Endothelial cell of umbilical vein (primary cell): Measurements from ENCODE around the gene AP5Z1. TPM values are rescaled to one million over a fixed set of nuclear protein-coding genes. Genes with fewer than 3 reads are reported as not detected.

Experiments
- BruUV-seq: library from RNA; stranded (reverse); fragments of 400-500 nt; replicated peaks from 2 replicates; lab custom pipeline; 2021; lab: Mats Ljungman, UMichigan
- CTCF ChIA-PET: fragments of 300-600, 350-600 bp; sonication (Branson Sonifier 250); formaldehyde crosslinking; loops from one replicate; lab custom pipeline; 2021; ENCODE audit warnings: antibody characterized with exemption, inconsistent platforms; lab: Charles Lee
- POLR2A ChIA-PET: fragments of 300-600, 350-600 bp; sonication (Branson Sonifier 250); formaldehyde crosslinking; loops from one replicate; lab custom pipeline; 2021; ENCODE audit warnings: antibody characterized with exemption, inconsistent platforms; lab: Charles Lee
- DNase-seq: peaks from one replicate; pipeline ENCODE4 v3.0.0-alpha.2; 2011; ENCODE audit warnings: low read depth, low spot score
- FAIRE-seq: peaks from 2 replicates; lab custom pipeline; 2011; peaks lifted over from hg19 to GRCh38; lab: Jason Lieb, UNC
- H2AFZ ChIP-seq: 2 replicates; pipeline ENCODE4 v1.6.0; 2012; ENCODE audit warnings: low read depth, low read length, control low read depth, inconsistent platforms
- H3K27ac ChIP-seq: 2 replicates; pipeline ENCODE4 v1.5.1; 2011; ENCODE audit warnings: low read depth, mild to moderate bottlenecking, control low read depth, low read length, moderate library complexity; ENCODE audit not compliant: insufficient read depth
- H3K27me3 ChIP-seq, 2 experiments: 2 replicates each; pipeline versions ENCODE4 v1.6.0 to v1.6.1; 2011; ENCODE audit warnings: low read length in 2 of 2, mixed read lengths in 1 of 2; ENCODE audit not compliant: control insufficient read depth in 2 of 2, insufficient read depth in 2 of 2
- H3K36me3 ChIP-seq, 2 experiments: 2 replicates in 1 of 2; 3 replicates in 1 of 2; pipeline ENCODE4 v1.5.1; 2011; ENCODE audit warnings: low read length in 2 of 2, mild to moderate bottlenecking in 1 of 2, moderate library complexity in 1 of 2; ENCODE audit not compliant: control insufficient read depth in 2 of 2, insufficient read depth in 2 of 2; ENCODE audit errors: extremely low read depth in 1 of 2
- H3K4me1 ChIP-seq: 3 replicates; pipeline ENCODE4 v1.5.1; 2011; ENCODE audit warnings: mild to moderate bottlenecking, low read length; ENCODE audit not compliant: control insufficient read depth, insufficient read depth; ENCODE audit errors: extremely low read depth
- H3K4me2 ChIP-seq: 2 replicates; pipeline ENCODE4 v1.6.1; 2011; ENCODE audit warnings: low read length, control low read depth, mixed read lengths; ENCODE audit not compliant: insufficient read depth
- H3K4me3 ChIP-seq, 3 experiments: fragments of 200-600 bp in 1 of 3; sonication (generic), shearing (Covaris generic) in 1 of 3; replicated peaks in 1 of 3; 2 replicates each; pipeline ENCODE4 v1.5.1; 2011 to 2016; ENCODE audit warnings: control low read depth in 3 of 3, low read length in 3 of 3, mild to moderate bottlenecking in 2 of 3, inconsistent platforms in 1 of 3, low read depth in 1 of 3, moderate library complexity in 1 of 3; ENCODE audit not compliant: insufficient read depth in 1 of 3
- H3K79me2 ChIP-seq: 2 replicates; pipeline ENCODE4 v1.6.0; 2012; ENCODE audit warnings: low read length, inconsistent platforms; ENCODE audit not compliant: control insufficient read depth, insufficient read depth
- H3K9ac ChIP-seq: replicated peaks from 2 replicates; pipeline ENCODE3; 2011; ENCODE audit warnings: low read length, control low read depth; ENCODE audit not compliant: insufficient read depth; ENCODE audit errors: extremely low read depth
- H3K9me1 ChIP-seq: replicated peaks from 3 replicates; pipeline ENCODE4 v1.6.0; 2011; ENCODE audit warnings: mild to moderate bottlenecking, low read length; ENCODE audit not compliant: control insufficient read depth, insufficient read depth; ENCODE audit errors: extremely low read depth
- H3K9me3 ChIP-seq: replicated peaks from 2 replicates; pipeline ENCODE4 v1.5.1; 2012; ENCODE audit warnings: low read length, inconsistent platforms; ENCODE audit not compliant: control insufficient read depth, insufficient read depth
- H4K20me1 ChIP-seq: replicated peaks from 2 replicates; pipeline ENCODE3; 2011; ENCODE audit warnings: mild to moderate bottlenecking, low read length; ENCODE audit not compliant: control insufficient read depth, insufficient read depth; ENCODE audit errors: extremely low read depth
- EZH2 ChIP-seq: IDR thresholded peaks from 2 replicates; pipeline ENCODE4 v1.6.1; 2012; ENCODE audit warnings: borderline replicate concordance, low read depth, mild to moderate bottlenecking, moderate library complexity, low read length, inconsistent platforms; ENCODE audit not compliant: severe bottlenecking
- FOS ChIP-seq: IDR thresholded peaks from 2 replicates; pipeline ENCODE4 v1.6.1; 2011; ENCODE audit warnings: mild to moderate bottlenecking, low read length, moderate library complexity, borderline replicate concordance; ENCODE audit not compliant: insufficient read depth
- GATA2 ChIP-seq: IDR thresholded peaks from 2 replicates; pipeline ENCODE4 v1.7.0; 2011; ENCODE audit warnings: low read depth, mild to moderate bottlenecking, moderate library complexity, mixed read lengths, low read length; ENCODE audit not compliant: insufficient read length, insufficient read depth
- JUN ChIP-seq: IDR thresholded peaks from 2 replicates; pipeline ENCODE4 v1.6.1; 2011; ENCODE audit warnings: borderline replicate concordance, low read depth; ENCODE audit not compliant: insufficient read length, insufficient read depth
- MYC ChIP-seq: IDR thresholded peaks from one replicate; pipeline ENCODE4 v1.6.1; 2011; ENCODE audit warnings: mild to moderate bottlenecking, low read depth, low read length
- POLR2A ChIP-seq: IDR thresholded peaks from 2 replicates; pipeline ENCODE4 v1.6.1; 2012; ENCODE audit warnings: low read depth, mild to moderate bottlenecking, control low read depth, low read length
- POLR2AphosphoS5 ChIP-seq: IDR thresholded peaks from 2 replicates; pipeline ENCODE4 v1.6.1; 2012; ENCODE audit warnings: low read depth, mild to moderate bottlenecking, control low read depth, low read length, moderate library complexity; ENCODE audit not compliant: insufficient read depth
- dilution Hi-C: fragments of 300-500 bp; cut with MboI; formaldehyde crosslinking; loops from one replicate; pipeline ENCODE4 v1.15.0; 2019; ENCODE audit warnings: low sequenced_read_pairs; ENCODE audit not compliant: extremely low pct_ligation_motif_present
- intact Hi-C: fragments of 100-400 bp; cut with micrococcal nuclease; formaldehyde crosslinking; loops from one replicate; pipeline ENCODE4 v1.10.0; 2022
- polyA plus RNA-seq, 4 experiments: library from polyadenylated mRNA; depleted of rRNA in 3 of 4; stranded (reverse) in 3 of 4; unstranded in 1 of 4; fragments of >200 nt; gene quantifications; 2 replicates each; pipeline versions ENCODE4 v1.2.1 to v1.2.3, GENCODE V29; 2011 to 2012; ENCODE audit warnings: missing spikeins in 1 of 4
- total RNA-seq: library from RNA; stranded (reverse); gene quantifications from 2 replicates; pipeline ENCODE4 v1.2.3, GENCODE V29; 2021
- TF ChIP-seq, protein P1 (sequence below), 2 donors: IDR thresholded peaks; 1 replicate in 1 of 2; 2 replicates in 1 of 2; pipeline ENCODE4 v1.5.1; 2011; ENCODE audit warnings: low read length in 2 of 2, mild to moderate bottlenecking in 2 of 2, moderate library complexity in 2 of 2, control low read depth in 1 of 2, inconsistent platforms in 1 of 2, low read depth in 1 of 2; ENCODE audit not compliant: insufficient read depth in 1 of 2; ENCODE audit errors: extremely low read depth in 1 of 2
- TF ChIP-seq, protein P2 (sequence below): IDR thresholded peaks from 2 replicates; pipeline ENCODE4 v1.6.1; 2011; ENCODE audit not compliant: insufficient read depth, insufficient read length

AP5Z1 gene
- total and polyA plus RNA-seq, 2 donors (not counting 3 experiments of a cell fraction or from before 2014, with no cell fraction given), result 53.7 to 58.9 TPM

GRCh38 chr7:4781366-4782069 lies 6.1 kb downstream of the AP5Z1 start:
- H3K4me2 ChIP-seq, result no peak overlapping the region
- no peak overlapping the region for H2AFZ ChIP-seq
- DNase-seq, result no peak
- peaks cover 26% of the 10 kb centered on the region for H3K79me2 ChIP-seq
- H3K9me1 ChIP-seq, result no peaks in the 10 kb centered on the region
- H3K9me3 ChIP-seq, result no peaks in the 10 kb centered on the region
- intact Hi-C loops, result no loop called here
- no peaks in the 10 kb centered on the region for H3K27me3 ChIP-seq
- no peak for FAIRE-seq
- H3K9ac ChIP-seq, result no peak overlapping the region
- CTCF ChIA-PET, result interaction anchor here (0.9 kb wide), 1 partner anchor 11 kb away, joined by 3 read pairs; no protein-coding TSS in a partner anchor
- dilution Hi-C loops, result no loop called here
- POLR2A ChIA-PET, result no interaction called here
- peaks cover 6% of the 10 kb centered on the region for H3K4me1 ChIP-seq
- no peak for TF ChIP-seq EZH2
- TF ChIP-seq, protein P1, sequence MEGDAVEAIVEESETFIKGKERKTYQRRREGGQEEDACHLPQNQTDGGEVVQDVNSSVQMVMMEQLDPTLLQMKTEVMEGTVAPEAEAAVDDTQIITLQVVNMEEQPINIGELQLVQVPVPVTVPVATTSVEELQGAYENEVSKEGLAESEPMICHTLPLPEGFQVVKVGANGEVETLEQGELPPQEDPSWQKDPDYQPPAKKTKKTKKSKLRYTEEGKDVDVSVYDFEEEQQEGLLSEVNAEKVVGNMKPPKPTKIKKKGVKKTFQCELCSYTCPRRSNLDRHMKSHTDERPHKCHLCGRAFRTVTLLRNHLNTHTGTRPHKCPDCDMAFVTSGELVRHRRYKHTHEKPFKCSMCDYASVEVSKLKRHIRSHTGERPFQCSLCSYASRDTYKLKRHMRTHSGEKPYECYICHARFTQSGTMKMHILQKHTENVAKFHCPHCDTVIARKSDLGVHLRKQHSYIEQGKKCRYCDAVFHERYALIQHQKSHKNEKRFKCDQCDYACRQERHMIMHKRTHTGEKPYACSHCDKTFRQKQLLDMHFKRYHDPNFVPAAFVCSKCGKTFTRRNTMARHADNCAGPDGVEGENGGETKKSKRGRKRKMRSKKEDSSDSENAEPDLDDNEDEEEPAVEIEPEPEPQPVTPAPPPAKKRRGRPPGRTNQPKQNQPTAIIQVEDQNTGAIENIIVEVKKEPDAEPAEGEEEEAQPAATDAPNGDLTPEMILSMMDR (IDR thresholded peaks at IDR 0.05; ENCODE audit: extremely low read depth in 1 of 2, insufficient read depth in 1 of 2, low read depth in 1 of 2, low read length in 2 of 2), result no peak
- no peak for TF ChIP-seq FOS
- TF ChIP-seq, protein P2, sequence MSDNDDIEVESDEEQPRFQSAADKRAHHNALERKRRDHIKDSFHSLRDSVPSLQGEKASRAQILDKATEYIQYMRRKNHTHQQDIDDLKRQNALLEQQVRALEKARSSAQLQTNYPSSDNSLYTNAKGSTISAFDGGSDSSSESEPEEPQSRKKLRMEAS, result no peak
- no peak for TF ChIP-seq MYC
- TF ChIP-seq POLR2A, result no peak
- TF ChIP-seq GATA2, result no peak
- no peak for TF ChIP-seq POLR2AphosphoS5
- no peak for TF ChIP-seq JUN
- BruUV-seq, result no TSS peak
- no peak overlapping the region for H3K4me3 ChIP-seq
- H3K27ac ChIP-seq, result no peak overlapping the region
- peaks cover 2% of the 10 kb centered on the region for H4K20me1 ChIP-seq
- H3K36me3 ChIP-seq, result peaks cover 18 to 43% of the 10 kb centered on the region in 2 experiments
